ENCODE measurements around the gene TFCP2.

The TFCP2 gene

GRCh38 chr12:51217968-51218606 is 45.2 kb upstream of the TFCP2 start, which contains the start of gene POU6F1:
TSS of gene POU6F1 (minus strand) at chr12:51218062. CDS start at chr12:51206836, 11,226 bp downstream.
- H3K27ac ChIP-seq = peak within 1 kb of the TSS; percentile 71
- in situ Hi-C loops (cut with HindIII; ENCODE audit: low pct_ligation_motif_present, low sequenced_read_pairs) = no loop called here
- H3K4me3 ChIP-seq (ENCODE audit: low read depth, low read length) = peak within 1 kb of the TSS; percentile 76
- no peaks in the 10 kb centered on the region for H3K36me3 ChIP-seq (replicated peaks)
- H3K27me3 ChIP-seq (replicated peaks) = no peaks in the 10 kb centered on the region
- peak; percentile 66 for TF ChIP-seq CTCF (IDR thresholded peaks at IDR 0.05; ENCODE audit: low read depth, low read length, missing control alignments)
- DNase-seq = peak; percentile 60

- peak; percentile 49 for TF ChIP-seq CTCF (IDR thresholded peaks at IDR 0.05; ENCODE audit: low read depth, low read length, missing control alignments)
- peak; percentile 4 for DNase-seq
- H3K27ac ChIP-seq = peak overlapping the region; percentile 71
- peak overlapping the region; percentile 76 for H3K4me3 ChIP-seq (ENCODE audit: low read depth, low read length)
- no peaks in the 10 kb centered on the region for H3K27me3 ChIP-seq (replicated peaks)
- no peaks in the 10 kb centered on the region for H3K36me3 ChIP-seq (replicated peaks)
- in situ Hi-C loops (cut with HindIII; ENCODE audit: low pct_ligation_motif_present, low sequenced_read_pairs) = no loop called here
Observed at GRCh38 chr12:51217133-51217967, 44.4 kb upstream of the TFCP2 start.

- Histone ChIP-seq H3K4me3 (ENCODE audit: low read depth, low read length) (peak overlapping the region; percentile 76), H3K27ac (no peak overlapping the region), H3K36me3 (replicated peaks) (no peaks in the 10 kb centered on the region), H3K27me3 (replicated peaks) (no peaks in the 10 kb centered on the region)
- no peak for TF ChIP-seq CTCF (IDR thresholded peaks at IDR 0.05; ENCODE audit: low read depth, low read length, missing control alignments)
- in situ Hi-C loops (cut with HindIII; ENCODE audit: low pct_ligation_motif_present, low sequenced_read_pairs) = no loop called here
- DNase-seq = no peak
Observed at GRCh38 chr12:51216642-51217041, 43.7 kb upstream of the TFCP2 start.

- no peak overlapping the region for H3K4me3 ChIP-seq (ENCODE audit: low read depth, low read length)
- H3K27me3 ChIP-seq (replicated peaks) = no peaks in the 10 kb centered on the region
- DNase-seq = no peak
- in situ Hi-C loops (cut with HindIII; ENCODE audit: low pct_ligation_motif_present, low sequenced_read_pairs) = no loop called here
- TF ChIP-seq CTCF (IDR thresholded peaks at IDR 0.05; ENCODE audit: low read depth, low read length, missing control alignments) = no peak
- no peak overlapping the region for H3K27ac ChIP-seq
- no peaks in the 10 kb centered on the region for H3K36me3 ChIP-seq (replicated peaks)
Observed at GRCh38 chr12:51214895-51215294, 42.0 kb upstream of the TFCP2 start.

GRCh38 chr12:51210690-51211395 is 37.9 kb upstream of the TFCP2 start:
- no peak for TF ChIP-seq CTCF (IDR thresholded peaks at IDR 0.05; ENCODE audit: low read depth, low read length, missing control alignments)
- Histone ChIP-seq H3K36me3 (replicated peaks) (no peaks in the 10 kb centered on the region), H3K27me3 (replicated peaks) (no peaks in the 10 kb centered on the region), H3K4me3 (ENCODE audit: low read depth, low read length) (no peak overlapping the region), H3K27ac (no peak overlapping the region)
- no peak for DNase-seq
- in situ Hi-C loops (cut with HindIII; ENCODE audit: low pct_ligation_motif_present, low sequenced_read_pairs) = no loop called here
